ENCODE measurements around the gene MGST3.

Gene MGST3

GRCh38 chr1:165630629-165631341 lies at the start of gene MGST3:
TSS of gene MGST3 (plus strand) at chr1:165631234. CDS start at chr1:165649848, 18,614 bp downstream.
- in situ Hi-C loops (cut with MboI; ENCODE audit: low sequenced_read_pairs) = no loop called here

GRCh38 chr1:165581926-165582325 lies 49.1 kb upstream of the MGST3 start:
- in situ Hi-C loops (cut with MboI; ENCODE audit: low sequenced_read_pairs) = no loop called here

GRCh38 chr1:165586398-165586797 lies 44.6 kb upstream of the MGST3 start:
- in situ Hi-C loops (cut with MboI; ENCODE audit: low sequenced_read_pairs) = no loop called here

GRCh38 chr1:165591391-165591790 lies 39.6 kb upstream of the MGST3 start:
- in situ Hi-C loops (cut with MboI; ENCODE audit: low sequenced_read_pairs) = loop anchor here (5.0 kb wide), 1 partner anchor 199 kb away; no protein-coding TSS in a partner anchor

GRCh38 chr1:165592945-165593823 lies 37.9 kb upstream of the MGST3 start:
- in situ Hi-C loops (cut with MboI; ENCODE audit: low sequenced_read_pairs) = loop anchor here (5.0 kb wide), 1 partner anchor 201 kb away; no protein-coding TSS in a partner anchor

- in situ Hi-C loops (cut with MboI; ENCODE audit: low sequenced_read_pairs) = no loop called here
These were observed 35.6 kb upstream of the MGST3 start for GRCh38 chr1:165595246-165595938.

GRCh38 chr1:165597883-165598675 lies 33.0 kb upstream of the MGST3 start:
- in situ Hi-C loops (cut with MboI; ENCODE audit: low sequenced_read_pairs) = no loop called here

GRCh38 chr1:165598676-165599059 lies 32.4 kb upstream of the MGST3 start:
- in situ Hi-C loops (cut with MboI; ENCODE audit: low sequenced_read_pairs) = no loop called here

- in situ Hi-C loops (cut with MboI; ENCODE audit: low sequenced_read_pairs) = loop anchor here (10.0 kb wide), 1 partner anchor 304 kb away; no protein-coding TSS in a partner anchor
These were observed 30.2 kb upstream of the MGST3 start for GRCh38 chr1:165600793-165601192.

- in situ Hi-C loops (cut with MboI; ENCODE audit: low sequenced_read_pairs) = loop anchor here (10.0 kb wide), 1 partner anchor 301 kb away; no protein-coding TSS in a partner anchor
These were observed 27.2 kb upstream of the MGST3 start for GRCh38 chr1:165603810-165604209.

- in situ Hi-C loops (cut with MboI; ENCODE audit: low sequenced_read_pairs) = loop anchor here (10.0 kb wide), 1 partner anchor 300 kb away; no protein-coding TSS in a partner anchor
These were observed 25.8 kb upstream of the MGST3 start for GRCh38 chr1:165605246-165605645.

GRCh38 chr1:165606676-165607075 lies 24.4 kb upstream of the MGST3 start:
- in situ Hi-C loops (cut with MboI; ENCODE audit: low sequenced_read_pairs) = loop anchor here (10.0 kb wide), 1 partner anchor 298 kb away; no protein-coding TSS in a partner anchor

GRCh38 chr1:165610866-165611265 lies 20.2 kb upstream of the MGST3 start:
- in situ Hi-C loops (cut with MboI; ENCODE audit: low sequenced_read_pairs) = no loop called here

- in situ Hi-C loops (cut with MboI; ENCODE audit: low sequenced_read_pairs) = no loop called here
These were observed 19.0 kb upstream of the MGST3 start for GRCh38 chr1:165612062-165612461.

- in situ Hi-C loops (cut with MboI; ENCODE audit: low sequenced_read_pairs) = no loop called here
These were observed 14.9 kb upstream of the MGST3 start for GRCh38 chr1:165616054-165616612.

GRCh38 chr1:165616987-165617546 lies 14.0 kb upstream of the MGST3 start:
- in situ Hi-C loops (cut with MboI; ENCODE audit: low sequenced_read_pairs) = no loop called here

GRCh38 chr1:165619647-165620151 lies 11.3 kb upstream of the MGST3 start:
- in situ Hi-C loops (cut with MboI; ENCODE audit: low sequenced_read_pairs) = no loop called here

GRCh38 chr1:165623624-165624023 lies 7.4 kb upstream of the MGST3 start:
- in situ Hi-C loops (cut with MboI; ENCODE audit: low sequenced_read_pairs) = no loop called here

- in situ Hi-C loops (cut with MboI; ENCODE audit: low sequenced_read_pairs) = no loop called here
These were observed 6.6 kb upstream of the MGST3 start for GRCh38 chr1:165624441-165624840.

Measured in HL-60/S4 treated with retinoic acid at 250 ng/mL for 4 days and 3 days (cell line).